ENCODE measurements around the gene CENPX. TPM values are rescaled to one million over a fixed set of nuclear protein-coding genes. Genes with fewer than 3 reads are reported as not detected.

CENPX gene
- total and polyA plus RNA-seq, 2 of the 13 experiments (the other 11 are each of a cell fraction or from before 2014, with no cell fraction given), result 92.7 to 170 TPM

- TF ChIP-seq DNMT1 (CRISPR knock-in tag; IDR thresholded peaks at IDR 0.05) (no peak), ZFX (CRISPR knock-in tag; IDR thresholded peaks at IDR 0.05; ENCODE audit: low read depth) (no peak)
Measured at GRCh38 chr17:82037889-82038195, 15.2 kb upstream of the CENPX start (continued).

DNA sequence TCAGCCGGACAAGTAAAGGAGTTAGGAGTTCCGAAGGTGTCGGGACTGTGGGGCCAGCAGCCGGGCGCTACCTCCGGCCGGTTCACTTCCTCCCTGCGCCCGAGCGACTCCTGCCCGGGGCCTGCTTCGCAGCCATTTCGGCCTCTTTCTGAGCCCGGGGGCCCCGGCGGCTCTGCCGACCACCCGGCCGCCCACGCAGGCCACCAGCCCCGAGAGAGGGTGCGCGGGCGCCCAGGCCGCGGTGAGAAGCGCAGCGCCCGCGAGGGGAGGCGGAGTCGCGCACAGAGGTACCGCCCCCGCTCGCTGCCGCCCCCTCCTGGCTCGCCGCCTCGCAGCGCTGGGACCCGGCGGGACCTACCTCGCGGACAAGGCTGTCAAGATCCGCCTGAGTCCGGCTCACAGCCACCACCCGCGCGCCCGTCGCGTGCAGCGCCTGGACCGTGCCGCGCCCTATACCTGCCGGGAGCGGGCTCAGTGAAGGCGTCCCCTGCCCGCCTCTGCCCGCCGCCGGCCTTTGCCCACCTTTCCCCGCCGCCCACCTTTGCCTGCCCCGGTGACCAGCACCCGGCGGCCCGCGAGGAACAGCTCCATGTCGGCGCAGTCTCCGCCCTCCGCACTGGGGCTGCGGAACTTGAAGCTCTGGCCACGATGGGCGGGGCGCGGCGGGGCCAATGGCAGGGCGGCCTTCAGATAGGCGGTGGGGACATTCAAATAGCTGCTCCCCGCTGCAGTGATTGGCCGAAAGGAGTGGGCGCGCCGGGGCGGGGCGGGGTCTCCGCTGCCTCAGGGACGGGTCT is 14.6 kb upstream of the CENPX start, which contains the start of gene DCXR:
Gene DCXR, minus strand, starts transcription at position 606 of the 797 bp plus-strand sequence. Its CDS starts 15 bp downstream, at position 591.
- Histone ChIP-seq H3K9me3 (ENCODE audit: low read length) (no peaks in the 10 kb centered on the region), H3K4me2 (ENCODE audit: low read depth, low read length) (peak within 1 kb of the TSS; percentile 95), H3K79me2 (ENCODE audit: insufficient read depth, low read length) (peaks cover 13% of the 10 kb centered on the region), H3K4me1 (ENCODE audit: insufficient read depth, low read length) (peaks cover 57% of the 10 kb centered on the region), H3K4me3 (replicated peaks in 1 of 3; ENCODE audit: insufficient read depth in 1 of 3, low read depth in 2 of 3, low read length in 3 of 3) (peak within 1 kb of the TSS; percentile 87 to 98 (median 93)), H4K20me1 (ENCODE audit: insufficient read depth, low read length) (peaks cover 20% of the 10 kb centered on the region), H3K9ac (ENCODE audit: insufficient read depth, low read depth, low read length) (peak within 1 kb of the TSS; percentile 91), H2AFZ (ENCODE audit: low read length) (peak within 1 kb of the TSS; percentile 24), H3K27me3 (ENCODE audit: control insufficient read depth in 1 of 2, insufficient read depth in 2 of 2, low read length in 2 of 2) (no peaks in the 10 kb centered on the region), H3K27ac (ENCODE audit: extremely low read length, insufficient read depth, low read length) (peak within 1 kb of the TSS; percentile 91), H3K36me3 (replicated peaks in 1 of 2; ENCODE audit: control insufficient read depth in 1 of 2, insufficient read depth in 2 of 2, low read length in 2 of 2) (peaks cover 5 to 12% of the 10 kb centered on the region in 2 experiments)
- BruUV-seq (replicated peaks), result no TSS peak
- in situ Hi-C loops (cut with HindIII; ENCODE audit: extremely low pct_ligation_motif_present, low pct_unique_long_range_greater_than_20kb), result loop anchor here (5.0 kb wide), 1 partner anchor 120 kb away; no protein-coding TSS in a partner anchor
- ChIA-PET CTCF (ENCODE audit: low intra/inter-chr PET ratio, low total read pairs) (interaction anchor here (1.1 to 1.8 kb wide), 2 partner anchors 14 to 78 kb away, joined by 3 to 7 read pairs; no protein-coding TSS in a partner anchor), POLR2A (interaction anchor here (0.7 to 6.2 kb wide), 53 partner anchors 10 to 334 kb away, joined by 3 to 112 read pairs (median 5); partner anchors contain the start of genes ALYREF, ANAPC11, ARHGDIA and CENPX)
- peak; percentile 88 for FAIRE-seq
- intact Hi-C loops (cut with micrococcal nuclease; ENCODE audit: unreplicated experiment), result loop anchor here (1.0 to 5.0 kb wide), 5 partner anchors 14 to 115 kb away; partner anchors contain the start of genes GPS1, LRRC45 and RFNG
- under 1% methylated on average over 37 of the region's 92 CpGs for WGBS (ENCODE audit: low lambda C conversion rate)
- ATAC-seq, result peak; percentile 89
- peak; percentile 97 for DNase-seq (ENCODE audit: low spot score)
- TF ChIP-seq ZNF451 (CRISPR knock-in tag; IDR thresholded peaks at IDR 0.05), result peak; percentile 97
- TF ChIP-seq KDM2A (CRISPR knock-in tag; IDR thresholded peaks at IDR 0.05; ENCODE audit: borderline replicate concordance, low read depth), result peak; percentile 94; the same call in 1 of the 2 replicates
- TF ChIP-seq ZNF484 (CRISPR knock-in tag; IDR thresholded peaks at IDR 0.05; ENCODE audit: borderline replicate concordance, low read depth), result no peak
- TF ChIP-seq ZNF138 (CRISPR knock-in tag; IDR thresholded peaks at IDR 0.05; ENCODE audit: low read depth), result no peak; the same call in 1 of the 2 replicates
- peak; percentile 44; the same call in 1 of the 2 replicates for TF ChIP-seq RFXAP (CRISPR knock-in tag; IDR thresholded peaks at IDR 0.05; ENCODE audit: borderline replicate concordance)
- TF ChIP-seq ATF7 (IDR thresholded peaks at IDR 0.05), result no peak
- no peak; the same call in 1 of the 2 replicates for TF ChIP-seq ATF7 (CRISPR knock-in tag; IDR thresholded peaks at IDR 0.05)
- TF ChIP-seq NR3C1 (CRISPR knock-in tag; IDR thresholded peaks at IDR 0.05), result no peak
- TF ChIP-seq ZNF253 (CRISPR knock-in tag; IDR thresholded peaks at IDR 0.05; ENCODE audit: borderline replicate concordance), result peak; percentile 90; the same call in 1 of the 2 replicates
- peak; percentile 93 for TF ChIP-seq ZIK1 (CRISPR knock-in tag; IDR thresholded peaks at IDR 0.05; ENCODE audit: borderline replicate concordance, low read depth)
- TF ChIP-seq, protein P1, sequence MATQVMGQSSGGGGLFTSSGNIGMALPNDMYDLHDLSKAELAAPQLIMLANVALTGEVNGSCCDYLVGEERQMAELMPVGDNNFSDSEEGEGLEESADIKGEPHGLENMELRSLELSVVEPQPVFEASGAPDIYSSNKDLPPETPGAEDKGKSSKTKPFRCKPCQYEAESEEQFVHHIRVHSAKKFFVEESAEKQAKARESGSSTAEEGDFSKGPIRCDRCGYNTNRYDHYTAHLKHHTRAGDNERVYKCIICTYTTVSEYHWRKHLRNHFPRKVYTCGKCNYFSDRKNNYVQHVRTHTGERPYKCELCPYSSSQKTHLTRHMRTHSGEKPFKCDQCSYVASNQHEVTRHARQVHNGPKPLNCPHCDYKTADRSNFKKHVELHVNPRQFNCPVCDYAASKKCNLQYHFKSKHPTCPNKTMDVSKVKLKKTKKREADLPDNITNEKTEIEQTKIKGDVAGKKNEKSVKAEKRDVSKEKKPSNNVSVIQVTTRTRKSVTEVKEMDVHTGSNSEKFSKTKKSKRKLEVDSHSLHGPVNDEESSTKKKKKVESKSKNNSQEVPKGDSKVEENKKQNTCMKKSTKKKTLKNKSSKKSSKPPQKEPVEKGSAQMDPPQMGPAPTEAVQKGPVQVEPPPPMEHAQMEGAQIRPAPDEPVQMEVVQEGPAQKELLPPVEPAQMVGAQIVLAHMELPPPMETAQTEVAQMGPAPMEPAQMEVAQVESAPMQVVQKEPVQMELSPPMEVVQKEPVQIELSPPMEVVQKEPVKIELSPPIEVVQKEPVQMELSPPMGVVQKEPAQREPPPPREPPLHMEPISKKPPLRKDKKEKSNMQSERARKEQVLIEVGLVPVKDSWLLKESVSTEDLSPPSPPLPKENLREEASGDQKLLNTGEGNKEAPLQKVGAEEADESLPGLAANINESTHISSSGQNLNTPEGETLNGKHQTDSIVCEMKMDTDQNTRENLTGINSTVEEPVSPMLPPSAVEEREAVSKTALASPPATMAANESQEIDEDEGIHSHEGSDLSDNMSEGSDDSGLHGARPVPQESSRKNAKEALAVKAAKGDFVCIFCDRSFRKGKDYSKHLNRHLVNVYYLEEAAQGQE (IDR thresholded peaks at IDR 0.05; ENCODE audit: borderline replicate concordance in 1 of 2, low read depth in 1 of 2, low read length in 2 of 2), result no peak
- no peak for TF ChIP-seq SP1 (IDR thresholded peaks at IDR 0.05)
- peak; percentile 94 for TF ChIP-seq SP1 (CRISPR knock-in tag; IDR thresholded peaks at IDR 0.05)
- TF ChIP-seq ZNF678 (CRISPR knock-in tag; IDR thresholded peaks at IDR 0.05), result peak; percentile 93; the same call in 1 of the 2 replicates
- no peak for TF ChIP-seq NCOA5 (CRISPR knock-in tag; IDR thresholded peaks at IDR 0.05)
- no peak for TF ChIP-seq PHB2 (IDR thresholded peaks at IDR 0.05; ENCODE audit: partially characterized antibody)
- TF ChIP-seq YEATS4 (CRISPR knock-in tag; IDR thresholded peaks at IDR 0.05; ENCODE audit: borderline replicate concordance), result peak; percentile 69; the same call in 1 of the 2 replicates
- peak; percentile 74; the same call in 1 of the 2 replicates for TF ChIP-seq ZNF331 (CRISPR knock-in tag; IDR thresholded peaks at IDR 0.05)
- TF ChIP-seq ERF (CRISPR knock-in tag; IDR thresholded peaks at IDR 0.05), result peak; percentile 96

All from HepG2 (cell line).